ENCODE measurements around the gene POLE.
A peak's percentile ranks its signal among the peaks of the same experiment; 100 is the strongest.
"Not testable (repeated sequence)": the region's sequence is repeated elsewhere in the genome, so short reads cannot be mapped to it uniquely, and the experiment has no call there.

POLE gene

GRCh38 chr12:132717531-132718387 is 30.6 kb upstream of the POLE start:
- DNase-seq (ENCODE audit: low read depth), result no peak

- DNase-seq (ENCODE audit: low read depth), result no peak
Measured at GRCh38 chr12:132717011-132717410, 29.9 kb upstream of the POLE start.

GRCh38 chr12:132716356-132716755 is 29.2 kb upstream of the POLE start:
- DNase-seq (ENCODE audit: low read depth), result no peak

- DNase-seq (ENCODE audit: low read depth), result no peak
Measured at GRCh38 chr12:132715874-132716273, 28.7 kb upstream of the POLE start.

GRCh38 chr12:132713123-132713522 is 26.0 kb upstream of the POLE start:
- no peak for DNase-seq (ENCODE audit: low read depth)

GRCh38 chr12:132711080-132711843 is 24.1 kb upstream of the POLE start:
- no peak for DNase-seq (ENCODE audit: low read depth)

- DNase-seq (ENCODE audit: low read depth), result peak; percentile 66
Measured at GRCh38 chr12:132710405-132711079, 23.4 kb upstream of the POLE start, which contains the start of gene PGAM5. TSS of gene PGAM5 (plus strand) at chr12:132710842. CDS start at chr12:132710877, 35 bp downstream.

GRCh38 chr12:132710043-132710404 is 22.9 kb upstream of the POLE start:
- DNase-seq (ENCODE audit: low read depth), result no peak

- no peak for DNase-seq (ENCODE audit: low read depth)
Measured at GRCh38 chr12:132708150-132708549, 21.0 kb upstream of the POLE start.

GRCh38 chr12:132707241-132707640 is 20.1 kb upstream of the POLE start:
- DNase-seq (ENCODE audit: low read depth), result no peak

GRCh38 chr12:132703641-132704040 is 16.5 kb upstream of the POLE start:
- no peak for DNase-seq (ENCODE audit: low read depth)

GRCh38 chr12:132702640-132703039 is 15.5 kb upstream of the POLE start:
- no peak for DNase-seq (ENCODE audit: low read depth)

GRCh38 chr12:132700212-132700822 is 13.2 kb upstream of the POLE start:
- peak; percentile 33 for DNase-seq (ENCODE audit: low read depth)

GRCh38 chr12:132698341-132698740 is 11.2 kb upstream of the POLE start:
- peak; percentile 34 for DNase-seq (ENCODE audit: low read depth)

GRCh38 chr12:132695431-132695830 is 8.3 kb upstream of the POLE start:
- DNase-seq (ENCODE audit: low read depth), result no peak

GRCh38 chr12:132694888-132695287 is 7.7 kb upstream of the POLE start:
- not testable (repeated sequence) for DNase-seq (ENCODE audit: low read depth)

GRCh38 chr12:132692030-132692429 is 4.9 kb upstream of the POLE start:
- DNase-seq (ENCODE audit: low read depth), result not testable (repeated sequence)

- DNase-seq (ENCODE audit: low read depth), result no peak
Measured at GRCh38 chr12:132690112-132690511, 3.0 kb upstream of the POLE start.

- DNase-seq (ENCODE audit: low read depth), result no peak
Measured at GRCh38 chr12:132689227-132689626, 2.1 kb upstream of the POLE start.

GRCh38 chr12:132686825-132687210 is 324 bp downstream of the POLE start:
- DNase-seq (ENCODE audit: low read depth), result no peak

- no peak for DNase-seq (ENCODE audit: low read depth)
Measured at GRCh38 chr12:132685400-132685799, 1.7 kb downstream of the POLE start.

GRCh38 chr12:132677492-132677891 is 9.7 kb downstream of the POLE start:
- DNase-seq (ENCODE audit: low read depth), result no peak
